ENCODE measurements around the gene KCNS1.

KCNS1 gene

DNA sequence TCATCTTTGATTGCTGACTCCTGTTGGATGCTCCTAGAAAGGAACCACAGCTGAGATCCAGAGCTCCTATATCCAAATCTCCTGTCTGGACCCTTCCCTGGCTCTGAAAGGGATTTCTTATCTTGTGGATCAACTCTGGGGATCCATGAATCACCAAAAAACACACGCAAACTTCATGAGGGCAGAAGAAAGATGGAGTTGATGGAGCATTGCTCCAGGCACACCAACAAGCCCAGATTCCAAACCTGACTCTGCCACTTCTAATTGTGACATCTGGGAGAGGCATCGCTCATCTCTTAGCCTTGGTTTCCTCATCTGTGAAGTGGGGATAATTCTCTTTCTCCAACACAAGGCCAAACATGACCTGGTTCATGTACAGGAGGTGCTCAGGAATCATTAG is 6.7 kb downstream of the KCNS1 start:
- H3K27ac ChIP-seq (replicated peaks), result no peak overlapping the region
- H3K27me3 ChIP-seq (ENCODE audit: insufficient read depth, poor library complexity, severe bottlenecking), result peaks cover 5% of the 10 kb centered on the region
- no peak for DNase-seq (ENCODE audit: low read depth in 1 of 2, low spot score in 1 of 2)
- H3K4me3 ChIP-seq (replicated peaks; ENCODE audit: insufficient read depth, low read length), result no peak overlapping the region
- TF ChIP-seq, protein P1, sequence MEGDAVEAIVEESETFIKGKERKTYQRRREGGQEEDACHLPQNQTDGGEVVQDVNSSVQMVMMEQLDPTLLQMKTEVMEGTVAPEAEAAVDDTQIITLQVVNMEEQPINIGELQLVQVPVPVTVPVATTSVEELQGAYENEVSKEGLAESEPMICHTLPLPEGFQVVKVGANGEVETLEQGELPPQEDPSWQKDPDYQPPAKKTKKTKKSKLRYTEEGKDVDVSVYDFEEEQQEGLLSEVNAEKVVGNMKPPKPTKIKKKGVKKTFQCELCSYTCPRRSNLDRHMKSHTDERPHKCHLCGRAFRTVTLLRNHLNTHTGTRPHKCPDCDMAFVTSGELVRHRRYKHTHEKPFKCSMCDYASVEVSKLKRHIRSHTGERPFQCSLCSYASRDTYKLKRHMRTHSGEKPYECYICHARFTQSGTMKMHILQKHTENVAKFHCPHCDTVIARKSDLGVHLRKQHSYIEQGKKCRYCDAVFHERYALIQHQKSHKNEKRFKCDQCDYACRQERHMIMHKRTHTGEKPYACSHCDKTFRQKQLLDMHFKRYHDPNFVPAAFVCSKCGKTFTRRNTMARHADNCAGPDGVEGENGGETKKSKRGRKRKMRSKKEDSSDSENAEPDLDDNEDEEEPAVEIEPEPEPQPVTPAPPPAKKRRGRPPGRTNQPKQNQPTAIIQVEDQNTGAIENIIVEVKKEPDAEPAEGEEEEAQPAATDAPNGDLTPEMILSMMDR (IDR thresholded peaks at IDR 0.05; ENCODE audit: insufficient read depth, low read length), result no peak
- TF ChIP-seq, protein P2, sequence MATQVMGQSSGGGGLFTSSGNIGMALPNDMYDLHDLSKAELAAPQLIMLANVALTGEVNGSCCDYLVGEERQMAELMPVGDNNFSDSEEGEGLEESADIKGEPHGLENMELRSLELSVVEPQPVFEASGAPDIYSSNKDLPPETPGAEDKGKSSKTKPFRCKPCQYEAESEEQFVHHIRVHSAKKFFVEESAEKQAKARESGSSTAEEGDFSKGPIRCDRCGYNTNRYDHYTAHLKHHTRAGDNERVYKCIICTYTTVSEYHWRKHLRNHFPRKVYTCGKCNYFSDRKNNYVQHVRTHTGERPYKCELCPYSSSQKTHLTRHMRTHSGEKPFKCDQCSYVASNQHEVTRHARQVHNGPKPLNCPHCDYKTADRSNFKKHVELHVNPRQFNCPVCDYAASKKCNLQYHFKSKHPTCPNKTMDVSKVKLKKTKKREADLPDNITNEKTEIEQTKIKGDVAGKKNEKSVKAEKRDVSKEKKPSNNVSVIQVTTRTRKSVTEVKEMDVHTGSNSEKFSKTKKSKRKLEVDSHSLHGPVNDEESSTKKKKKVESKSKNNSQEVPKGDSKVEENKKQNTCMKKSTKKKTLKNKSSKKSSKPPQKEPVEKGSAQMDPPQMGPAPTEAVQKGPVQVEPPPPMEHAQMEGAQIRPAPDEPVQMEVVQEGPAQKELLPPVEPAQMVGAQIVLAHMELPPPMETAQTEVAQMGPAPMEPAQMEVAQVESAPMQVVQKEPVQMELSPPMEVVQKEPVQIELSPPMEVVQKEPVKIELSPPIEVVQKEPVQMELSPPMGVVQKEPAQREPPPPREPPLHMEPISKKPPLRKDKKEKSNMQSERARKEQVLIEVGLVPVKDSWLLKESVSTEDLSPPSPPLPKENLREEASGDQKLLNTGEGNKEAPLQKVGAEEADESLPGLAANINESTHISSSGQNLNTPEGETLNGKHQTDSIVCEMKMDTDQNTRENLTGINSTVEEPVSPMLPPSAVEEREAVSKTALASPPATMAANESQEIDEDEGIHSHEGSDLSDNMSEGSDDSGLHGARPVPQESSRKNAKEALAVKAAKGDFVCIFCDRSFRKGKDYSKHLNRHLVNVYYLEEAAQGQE (IDR thresholded peaks at IDR 0.05; ENCODE audit: insufficient replicate concordance, low read depth), result no peak
- TF ChIP-seq GABPA (IDR thresholded peaks at IDR 0.05; ENCODE audit: low read depth), result no peak
- no peak for TF ChIP-seq POLR2AphosphoS5 (IDR thresholded peaks at IDR 0.05; ENCODE audit: low read depth)
- no peak for TF ChIP-seq SPI1 (IDR thresholded peaks at IDR 0.05; ENCODE audit: borderline replicate concordance, low read depth)

DNA sequence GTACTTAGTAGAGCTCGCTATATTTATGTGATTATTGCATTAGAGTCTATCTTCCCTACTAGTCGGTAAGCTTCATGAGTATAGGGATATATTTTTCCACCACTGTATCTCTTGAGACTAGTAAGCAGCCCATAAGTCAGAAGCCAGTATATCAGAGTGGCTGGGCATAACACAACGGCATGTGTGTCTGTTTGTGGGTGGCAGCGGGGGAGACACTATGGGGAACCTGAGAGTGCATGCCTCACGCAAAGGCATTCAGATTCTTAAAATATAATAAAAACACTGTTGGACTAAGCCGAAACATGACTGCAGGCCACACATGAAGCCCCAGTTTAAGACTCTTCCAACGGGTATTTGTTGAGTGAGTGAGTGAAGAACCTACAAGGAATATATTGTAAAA is 8.0 kb downstream of the KCNS1 start:
- Histone ChIP-seq H3K4me3 (replicated peaks; ENCODE audit: insufficient read depth, low read length) (no peak overlapping the region), H3K27ac (replicated peaks) (no peak overlapping the region), H3K27me3 (ENCODE audit: insufficient read depth, poor library complexity, severe bottlenecking) (no peaks in the 10 kb centered on the region)
- no peak for DNase-seq (ENCODE audit: low read depth in 1 of 2, low spot score in 1 of 2)
- TF ChIP-seq, protein P2 (IDR thresholded peaks at IDR 0.05; ENCODE audit: insufficient replicate concordance, low read depth), result no peak
- TF ChIP-seq, protein P1 (IDR thresholded peaks at IDR 0.05; ENCODE audit: insufficient read depth, low read length), result no peak
- no peak for TF ChIP-seq POLR2AphosphoS5 (IDR thresholded peaks at IDR 0.05; ENCODE audit: low read depth)
- TF ChIP-seq SPI1 (IDR thresholded peaks at IDR 0.05; ENCODE audit: borderline replicate concordance, low read depth), result no peak
- no peak for TF ChIP-seq GABPA (IDR thresholded peaks at IDR 0.05; ENCODE audit: low read depth)

DNA sequence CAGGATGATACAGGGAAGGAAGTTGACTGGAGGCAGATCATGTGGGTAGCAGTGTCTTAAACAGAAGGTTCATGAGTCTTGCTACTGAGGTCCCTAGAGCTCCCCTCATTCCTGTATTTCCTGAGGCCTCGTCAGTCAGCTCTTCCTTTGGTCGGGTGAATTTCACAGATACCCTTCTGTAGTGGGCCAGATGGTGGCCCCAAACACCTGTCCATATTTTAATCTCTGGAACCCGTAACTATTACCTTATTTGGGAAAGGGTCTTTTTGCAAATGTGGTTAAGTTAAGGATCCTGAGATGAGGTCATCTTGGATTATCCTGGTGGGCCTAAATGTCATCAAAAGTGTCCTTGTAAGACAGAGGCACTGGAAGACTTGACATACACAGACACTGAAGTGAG is 9.6 kb downstream of the KCNS1 start:
- TF ChIP-seq GABPA (IDR thresholded peaks at IDR 0.05; ENCODE audit: low read depth) (no peak), POLR2AphosphoS5 (IDR thresholded peaks at IDR 0.05; ENCODE audit: low read depth) (no peak), SPI1 (IDR thresholded peaks at IDR 0.05; ENCODE audit: borderline replicate concordance, low read depth) (no peak)
- TF ChIP-seq, protein P1 (IDR thresholded peaks at IDR 0.05; ENCODE audit: insufficient read depth, low read length), result no peak
- TF ChIP-seq, protein P2 (IDR thresholded peaks at IDR 0.05; ENCODE audit: insufficient replicate concordance, low read depth), result no peak
- no peak for DNase-seq (ENCODE audit: low read depth in 1 of 2, low spot score in 1 of 2)
- H3K27ac ChIP-seq (replicated peaks), result no peak overlapping the region
- H3K4me3 ChIP-seq (replicated peaks; ENCODE audit: insufficient read depth, low read length), result no peak overlapping the region
- no peaks in the 10 kb centered on the region for H3K27me3 ChIP-seq (ENCODE audit: insufficient read depth, poor library complexity, severe bottlenecking)
